Dermis microvascular lymphatic vessel endothelial cell (primary cell): ENCODE results near the gene C22orf31. TPM values are rescaled to one million over a fixed set of nuclear protein-coding genes. Genes with fewer than 3 reads are reported as not detected.
"Not testable (repeated sequence)": the region's sequence is repeated elsewhere in the genome, so short reads cannot be mapped to it uniquely, and the experiment has no call there.

Experiments
- DNase-seq, 2 donors: peaks; one replicate each; pipeline versions ENCODE4 v3.0.0 to v3.0.0-alpha.2; 2010; ENCODE audit warnings: low read depth in 2 of 2
- total RNA-seq: library from RNA; depleted of rRNA; stranded (reverse); fragments of >200 nt; gene quantifications from 2 replicates; pipeline ENCODE4 v1.2.1, GENCODE V29; 2014

The C22orf31 gene
- total RNA-seq = not detected in 2 replicates

DNA sequence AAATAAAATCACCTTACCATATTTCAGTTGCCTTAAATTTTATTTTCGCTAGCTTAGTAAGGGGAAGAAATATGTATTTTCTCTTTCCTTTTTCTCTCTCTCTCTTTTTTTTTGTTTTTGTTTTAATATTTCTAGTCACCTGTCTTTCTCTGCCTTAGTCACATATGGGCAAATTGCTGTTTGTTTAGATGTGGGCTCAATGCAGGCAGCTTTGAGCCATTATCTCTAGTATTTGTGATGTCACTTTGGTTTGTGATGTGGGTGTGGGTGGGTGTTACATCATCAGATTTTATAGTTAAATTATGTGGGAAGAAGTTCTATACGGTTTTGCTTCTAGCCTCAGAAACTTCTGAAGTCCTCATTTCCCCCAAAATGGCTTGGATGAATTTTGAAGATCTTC is at the start of gene C22orf31:
TSS of gene C22orf31 (minus strand) at position 59 of the 400 bp plus-strand sequence. CDS start at position 20, 39 bp downstream.
- DNase-seq = no peak

DNA sequence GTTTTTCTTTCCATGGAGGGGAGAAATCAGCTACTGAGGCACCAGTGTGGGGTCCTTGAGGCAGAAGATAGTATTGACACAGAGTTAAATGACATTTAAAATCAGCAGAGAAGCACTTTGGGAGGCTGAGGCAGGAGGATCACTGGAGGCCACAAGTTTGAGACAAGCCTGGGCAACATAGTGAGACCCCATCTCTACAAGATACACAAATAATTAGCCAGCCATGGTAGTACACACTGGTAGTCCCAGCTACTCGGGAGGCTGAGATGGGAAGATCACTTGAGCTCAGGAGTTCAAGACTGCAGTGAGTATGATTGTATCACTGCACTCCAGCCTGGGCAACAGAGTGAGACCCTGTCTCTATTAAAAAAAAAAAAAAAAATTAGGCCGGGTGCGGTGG is 49.3 kb upstream of the C22orf31 start:
- DNase-seq = no peak

DNA sequence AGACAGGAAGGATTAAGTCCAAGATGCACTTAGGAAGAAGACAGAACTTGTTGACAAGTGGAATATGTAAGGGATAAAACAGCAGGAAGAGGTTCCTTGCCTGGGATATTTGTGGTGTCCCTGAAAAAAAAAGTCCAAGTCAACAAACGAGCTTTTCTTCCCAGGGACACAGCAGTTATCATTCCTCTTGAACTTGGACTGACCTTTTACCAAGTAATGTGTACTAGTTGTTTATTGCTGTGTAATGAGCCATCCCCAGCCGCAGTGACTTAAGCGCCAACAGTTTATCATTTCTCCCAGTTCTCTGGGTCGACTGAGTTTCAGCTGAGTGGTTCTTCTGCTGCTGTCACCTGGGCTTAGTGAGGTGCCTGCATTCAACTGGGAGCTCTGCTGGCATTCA is 48.2 kb upstream of the C22orf31 start:
- DNase-seq = no peak

DNA sequence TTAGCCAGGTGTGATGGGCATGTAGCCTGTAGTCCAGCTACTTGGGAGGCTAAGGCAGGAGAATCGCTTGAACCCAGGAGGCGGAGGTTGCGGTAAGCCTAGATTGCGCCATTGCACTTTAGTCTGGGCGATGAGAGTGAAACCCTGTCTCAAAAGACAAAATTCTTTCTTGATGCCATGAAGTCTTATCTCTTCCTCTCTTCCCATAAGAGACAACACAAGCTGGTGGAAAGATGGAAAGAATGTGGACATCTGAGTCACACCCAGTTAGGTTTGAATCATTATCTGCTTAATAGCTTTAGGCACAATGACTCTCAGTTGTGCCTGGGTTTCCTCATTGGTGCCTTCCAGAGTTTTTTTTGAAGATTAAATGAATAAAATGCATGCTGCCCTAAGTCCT is 46.5 kb upstream of the C22orf31 start:
- no peak for DNase-seq

GRCh38 chr22:29106839-29107238 is 45.2 kb upstream of the C22orf31 start:
- no peak for DNase-seq

GRCh38 chr22:29105468-29105867 is 43.8 kb upstream of the C22orf31 start:
- DNase-seq = no peak

- no peak for DNase-seq
Observed at GRCh38 chr22:29103121-29103520, 41.5 kb upstream of the C22orf31 start.

- DNase-seq = no peak
Observed at GRCh38 chr22:29102300-29102699, 40.7 kb upstream of the C22orf31 start.

- DNase-seq = no peak
Observed at GRCh38 chr22:29098296-29098695, 36.7 kb upstream of the C22orf31 start.

GRCh38 chr22:29096736-29097669 is 35.4 kb upstream of the C22orf31 start:
- no peak for DNase-seq

- no peak for DNase-seq
Observed at GRCh38 chr22:29095459-29095858, 33.8 kb upstream of the C22orf31 start.

DNA sequence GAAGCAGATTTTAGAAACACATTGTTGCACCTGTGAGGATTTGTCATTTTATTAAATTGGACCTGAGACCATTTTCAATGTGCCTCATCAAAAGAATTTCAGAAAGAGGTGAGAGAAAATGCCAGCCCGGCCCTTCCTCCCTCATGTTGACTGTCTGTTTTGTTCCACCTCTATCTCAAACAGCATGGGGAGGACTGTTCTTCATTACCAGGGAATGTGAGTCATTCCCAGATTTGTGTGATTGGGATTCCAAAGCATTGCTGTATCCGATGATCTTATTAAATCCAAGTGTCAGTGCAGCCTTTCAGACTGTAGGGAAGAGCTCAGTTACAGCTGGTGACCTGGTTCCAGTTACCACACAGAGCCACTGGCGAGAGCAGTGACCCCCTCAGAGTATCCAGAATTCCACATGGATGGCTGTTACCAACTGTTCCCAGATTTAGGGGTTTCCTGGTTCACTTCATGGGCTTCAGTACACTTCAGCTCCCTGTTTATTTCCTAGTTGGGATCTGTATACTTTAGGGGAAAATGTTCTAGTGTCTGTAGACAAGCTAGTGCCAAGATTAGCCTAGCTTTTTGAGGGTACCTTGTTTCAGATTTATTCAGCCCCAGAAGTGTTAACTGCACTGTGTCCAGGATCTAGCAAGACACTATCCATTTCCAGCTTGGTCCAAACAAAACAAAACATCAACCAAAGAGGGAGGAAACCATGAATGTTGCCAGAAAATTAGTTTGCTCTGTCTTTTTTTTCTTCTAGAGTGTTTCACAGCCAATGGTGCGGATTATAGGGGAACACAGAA is 32.1 kb upstream of the C22orf31 start:
- DNase-seq = no peak

- no peak for DNase-seq
Observed at GRCh38 chr22:29093030-29093429, 31.4 kb upstream of the C22orf31 start.

GRCh38 chr22:29092243-29092642 is 30.6 kb upstream of the C22orf31 start:
- DNase-seq = no peak

DNA sequence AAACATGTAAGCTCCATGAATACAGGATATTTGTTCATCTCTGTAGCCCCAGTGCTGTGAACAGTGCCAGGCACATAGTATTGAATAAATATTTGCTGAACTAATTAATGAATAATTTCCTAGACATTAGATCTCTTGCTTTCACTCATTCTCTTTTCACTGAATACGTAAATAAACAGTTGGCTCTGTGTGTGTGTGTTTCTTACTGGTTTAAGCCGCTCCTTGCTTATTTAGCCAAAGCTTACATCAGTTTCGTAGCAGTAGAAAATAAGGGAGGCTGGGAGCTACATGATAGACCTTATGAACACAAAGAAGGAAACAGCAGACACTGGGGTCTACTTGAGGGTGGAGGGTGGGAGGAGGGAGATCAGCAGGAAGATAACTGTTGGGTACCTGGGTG is 28.4 kb upstream of the C22orf31 start:
- DNase-seq = no peak

DNA sequence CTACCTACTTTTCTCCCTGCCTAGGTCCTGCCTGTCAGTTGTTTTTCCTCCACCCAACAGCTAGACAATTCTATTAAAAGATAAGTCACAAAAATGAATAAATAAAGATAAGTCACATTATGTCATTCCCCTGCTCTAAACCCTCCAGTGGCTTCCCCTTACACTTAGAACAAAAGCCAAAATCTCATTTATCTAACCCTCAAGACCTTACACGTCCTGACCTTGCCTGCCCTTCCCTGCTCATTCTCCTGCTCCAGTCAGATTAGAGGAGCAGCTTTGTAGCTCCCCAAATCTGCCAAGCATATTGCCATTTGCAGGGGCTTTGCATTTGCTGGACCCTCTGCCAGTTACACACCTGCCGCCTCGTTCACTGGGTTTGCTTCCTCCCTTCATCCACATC is 27.9 kb upstream of the C22orf31 start:
- no peak for DNase-seq

GRCh38 chr22:29088809-29089208 is 27.2 kb upstream of the C22orf31 start:
- DNase-seq = no peak

DNA sequence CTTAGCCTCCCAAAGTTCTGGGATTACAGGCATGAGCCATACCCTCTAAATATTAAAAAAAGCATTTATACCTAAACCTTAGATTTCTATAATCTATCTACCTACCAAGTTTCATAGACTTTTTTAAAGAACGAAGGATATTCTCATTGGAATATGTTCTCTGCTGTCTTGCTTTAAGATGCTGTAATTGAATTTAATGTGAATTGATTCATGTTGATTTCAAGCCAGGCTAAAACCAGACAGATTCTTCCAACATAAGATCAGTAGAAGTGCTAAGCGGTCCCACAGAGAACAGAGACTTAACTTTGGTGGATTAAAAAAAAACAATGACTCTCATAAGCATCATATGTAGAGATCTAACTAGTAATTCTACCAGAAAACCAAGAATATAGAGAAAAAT is 25.4 kb upstream of the C22orf31 start:
- no peak for DNase-seq

- no peak for DNase-seq
Observed at GRCh38 chr22:29083933-29084591, 22.4 kb upstream of the C22orf31 start.

- not testable (repeated sequence) for DNase-seq
Observed at GRCh38 chr22:29083576-29083932, 21.9 kb upstream of the C22orf31 start.

DNA sequence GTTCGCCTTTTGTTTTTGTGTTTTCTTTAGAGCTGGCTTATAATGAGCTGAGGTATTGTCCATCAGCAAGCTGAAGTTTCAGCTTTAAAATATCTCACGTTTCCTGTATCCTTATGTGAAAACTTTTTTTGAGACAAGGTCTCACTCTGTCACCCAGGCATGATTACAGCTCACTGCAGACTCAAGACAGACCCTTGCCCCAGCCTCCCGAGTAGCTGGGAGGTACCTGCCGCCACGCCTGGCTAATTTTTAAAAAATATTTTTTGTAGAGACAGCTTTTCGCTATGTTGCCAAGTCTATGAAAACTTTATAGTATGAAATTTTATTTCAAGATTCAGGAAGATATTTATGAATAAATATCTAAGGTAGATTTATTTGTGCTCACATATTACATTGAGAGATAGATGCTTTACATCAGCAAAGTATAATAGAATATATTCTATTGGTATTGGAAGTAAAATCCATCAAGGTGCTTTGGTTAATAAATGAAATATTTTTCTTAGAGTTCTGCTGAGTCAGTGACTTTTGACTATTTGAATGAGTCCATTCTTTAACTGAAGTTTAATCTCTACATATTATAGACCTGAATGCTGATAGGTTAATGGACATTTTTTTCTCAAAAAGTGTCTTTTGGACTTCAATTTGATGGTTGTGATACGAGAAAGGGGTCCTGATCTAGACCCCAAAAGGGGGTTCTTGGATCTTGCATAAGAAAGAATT is 21.4 kb upstream of the C22orf31 start:
- DNase-seq = no peak
